SK-N-SH (cell line): Measurements from ENCODE around the gene SLC25A26.

Experiments used
- CTCF ChIP-seq: fragments of 200-600 bp; sonication (generic); IDR thresholded peaks from 2 replicates; pipeline ENCODE4 v1.6.1; 2017; ENCODE audit warnings: antibody characterized with exemption, mild to moderate bottlenecking, moderate library complexity
- ELF1 ChIP-seq: IDR thresholded peaks from 2 replicates; pipeline ENCODE4 v1.4.0; 2012
- EZH2phosphoT487 ChIP-seq: fragments of 200-600 bp; sonication (generic); IDR thresholded peaks from 2 replicates; pipeline ENCODE4 v1.6.1; 2017; ENCODE audit warnings: low read depth, mixed run types, mild to moderate bottlenecking, antibody characterized with exemption, moderate library complexity, borderline replicate concordance
- FOXM1 ChIP-seq: IDR thresholded peaks from 2 replicates; pipeline ENCODE4 v1.4.0; 2012; ENCODE audit warnings: low read depth, mild to moderate bottlenecking
- MAX ChIP-seq: IDR thresholded peaks from 2 replicates; pipeline ENCODE4 v1.4.0; 2012; ENCODE audit warnings: low read depth
- NFIC ChIP-seq: IDR thresholded peaks from 2 replicates; pipeline ENCODE4 v1.4.0; 2012; ENCODE audit warnings: borderline replicate concordance
- RFX5 ChIP-seq: IDR thresholded peaks from 2 replicates; pipeline ENCODE4 v1.6.1; 2012; ENCODE audit warnings: mild to moderate bottlenecking, improper control_type of control experiment, low read length
- RXRA ChIP-seq: IDR thresholded peaks from 2 replicates; pipeline ENCODE4 v1.4.0; 2012; ENCODE audit warnings: low read depth, mild to moderate bottlenecking, borderline replicate concordance
- SIN3A ChIP-seq: IDR thresholded peaks from 2 replicates; pipeline ENCODE4 v1.6.1; 2012; ENCODE audit warnings: low read depth, mild to moderate bottlenecking, low read length, moderate library complexity, borderline replicate concordance
- SMC3 ChIP-seq: IDR thresholded peaks from 2 replicates; pipeline ENCODE4 v1.6.1; 2012; ENCODE audit warnings: low read depth, low read length, improper control_type of control experiment
- USF2 ChIP-seq: fragments of 150-350 bp; IDR thresholded peaks from 2 replicates; pipeline ENCODE4 v1.6.1; 2017; ENCODE audit warnings: antibody characterized with exemption, low read length, low read depth, borderline replicate concordance
- ZBTB33 ChIP-seq: IDR thresholded peaks from 2 replicates; pipeline ENCODE4 v1.4.0; 2012; ENCODE audit warnings: low read depth, borderline replicate concordance

DNA sequence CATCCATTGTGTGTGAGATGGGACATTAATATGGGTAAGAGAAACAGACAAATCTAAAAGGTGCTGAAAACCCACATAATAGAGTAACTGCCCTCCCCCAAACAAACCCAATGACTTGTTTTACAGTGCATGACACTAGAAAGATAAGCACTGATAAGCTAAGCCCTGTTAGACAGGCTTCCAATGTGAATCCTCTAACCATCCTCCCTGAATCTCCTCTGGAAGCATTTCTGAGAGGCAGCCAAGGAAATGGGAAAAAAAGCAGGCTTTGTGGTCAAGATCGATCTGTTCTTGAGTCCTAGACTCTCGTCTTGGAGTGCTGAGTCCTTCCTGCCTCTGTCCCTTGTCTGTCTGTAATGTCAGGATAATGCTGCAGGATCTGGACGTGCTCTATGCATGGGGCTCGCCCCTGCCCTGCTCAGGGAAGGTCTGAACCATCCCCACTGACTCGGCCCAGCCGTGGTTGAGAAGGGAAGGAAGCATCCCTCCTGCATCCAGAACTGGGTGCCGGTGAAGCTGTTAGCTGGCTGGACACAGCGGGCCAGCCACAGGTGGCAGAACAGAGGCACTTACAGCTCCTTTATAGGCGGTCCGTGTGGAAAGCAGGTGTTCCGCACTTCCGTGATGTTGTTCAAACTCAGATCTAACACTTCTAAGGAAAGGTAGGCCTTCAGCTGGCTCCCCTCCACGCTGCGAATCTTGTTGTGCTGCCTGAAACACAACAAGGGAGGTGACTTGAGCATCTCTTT, 195.9 kb downstream of the SLC25A26 start:
- TF ChIP-seq ELF1 (no peak), CTCF (no peak), MAX (no peak), SMC3 (no peak), RXRA (no peak), SIN3A (no peak), USF2 (no peak), NFIC (no peak), FOXM1 (no peak), RFX5 (no peak), ZBTB33 (no peak), EZH2phosphoT487 (no peak)
